A549 (cell line): ENCODE measurements around the gene KRI1.

Source experiments
- CBX2 ChIP-seq: fragments of 200-600 bp; sonication (generic); IDR thresholded peaks from 2 replicates; pipeline ENCODE4 v1.6.1; 2016; ENCODE audit warnings: low read depth, mild to moderate bottlenecking, borderline replicate concordance
- CBX8 ChIP-seq: fragments of 200-600 bp; sonication (generic); IDR thresholded peaks from 2 replicates; pipeline ENCODE4 v1.6.1; 2016
- KDM5A ChIP-seq: fragments of 200-600 bp; sonication (generic); IDR thresholded peaks from 2 replicates; pipeline ENCODE4 v1.6.1; 2016; ENCODE audit warnings: antibody characterized with exemption, mild to moderate bottlenecking
- POLR2A ChIP-seq: IDR thresholded peaks from 2 replicates; pipeline ENCODE4 v1.6.1; 2012; ENCODE audit warnings: mild to moderate bottlenecking, low read length
- RCOR1 ChIP-seq: fragments of 150-350 bp; IDR thresholded peaks from 2 replicates; pipeline ENCODE4 v1.6.1; 2014; ENCODE audit warnings: antibody characterized with exemption, low read length, low read depth
- TF ChIP-seq, protein P1 (sequence below): fragments of >200 bp; sonication (Bioruptor Twin); formaldehyde crosslinking; IDR thresholded peaks from 3 replicates; pipeline ENCODE4 v1.5.1; 2016
- TF ChIP-seq, protein P2 (sequence below): IDR thresholded peaks from 2 replicates; pipeline ENCODE4 v1.6.1; 2012

DNA sequence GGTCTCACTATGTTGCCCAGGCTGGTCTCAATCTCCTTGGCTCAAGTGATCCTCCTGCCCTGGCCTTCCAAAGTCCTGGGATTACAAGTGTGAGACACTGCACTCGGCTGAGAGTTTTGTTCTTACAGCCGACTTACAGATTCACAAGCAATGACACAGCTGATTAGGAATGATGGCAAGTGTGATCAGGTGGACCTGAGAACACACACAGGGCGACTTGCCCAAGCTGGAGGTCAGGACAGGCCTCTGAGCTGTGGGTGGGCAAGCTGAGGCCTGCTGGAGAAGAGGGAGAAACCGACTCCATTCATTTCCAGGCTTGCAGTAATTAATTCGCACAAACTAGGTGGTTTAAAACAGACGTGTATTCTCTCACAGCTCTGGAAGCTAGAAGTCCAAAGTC lies 30.2 kb downstream of the KRI1 start:
- TF ChIP-seq, protein P1, sequence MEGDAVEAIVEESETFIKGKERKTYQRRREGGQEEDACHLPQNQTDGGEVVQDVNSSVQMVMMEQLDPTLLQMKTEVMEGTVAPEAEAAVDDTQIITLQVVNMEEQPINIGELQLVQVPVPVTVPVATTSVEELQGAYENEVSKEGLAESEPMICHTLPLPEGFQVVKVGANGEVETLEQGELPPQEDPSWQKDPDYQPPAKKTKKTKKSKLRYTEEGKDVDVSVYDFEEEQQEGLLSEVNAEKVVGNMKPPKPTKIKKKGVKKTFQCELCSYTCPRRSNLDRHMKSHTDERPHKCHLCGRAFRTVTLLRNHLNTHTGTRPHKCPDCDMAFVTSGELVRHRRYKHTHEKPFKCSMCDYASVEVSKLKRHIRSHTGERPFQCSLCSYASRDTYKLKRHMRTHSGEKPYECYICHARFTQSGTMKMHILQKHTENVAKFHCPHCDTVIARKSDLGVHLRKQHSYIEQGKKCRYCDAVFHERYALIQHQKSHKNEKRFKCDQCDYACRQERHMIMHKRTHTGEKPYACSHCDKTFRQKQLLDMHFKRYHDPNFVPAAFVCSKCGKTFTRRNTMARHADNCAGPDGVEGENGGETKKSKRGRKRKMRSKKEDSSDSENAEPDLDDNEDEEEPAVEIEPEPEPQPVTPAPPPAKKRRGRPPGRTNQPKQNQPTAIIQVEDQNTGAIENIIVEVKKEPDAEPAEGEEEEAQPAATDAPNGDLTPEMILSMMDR, result no peak
- no peak for TF ChIP-seq CBX8
- no peak for TF ChIP-seq CBX2
- TF ChIP-seq, protein P2, sequence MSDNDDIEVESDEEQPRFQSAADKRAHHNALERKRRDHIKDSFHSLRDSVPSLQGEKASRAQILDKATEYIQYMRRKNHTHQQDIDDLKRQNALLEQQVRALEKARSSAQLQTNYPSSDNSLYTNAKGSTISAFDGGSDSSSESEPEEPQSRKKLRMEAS, result no peak
- TF ChIP-seq KDM5A, result no peak
- TF ChIP-seq POLR2A, result no peak
- no peak for TF ChIP-seq RCOR1
